GM20000 (cell line): ENCODE measurements around the gene PIMREG.

Experiments used
- DNase-seq: peaks from one replicate; pipeline ENCODE4 v3.0.0; 2012; ENCODE audit warnings: low spot score
- TF ChIP-seq, protein P1 (sequence below): IDR thresholded peaks from 2 replicates; pipeline ENCODE4 v1.5.1; 2012; ENCODE audit warnings: mild to moderate bottlenecking, control low read depth; ENCODE audit errors: extremely low read depth, missing control alignments

The PIMREG gene

DNA sequence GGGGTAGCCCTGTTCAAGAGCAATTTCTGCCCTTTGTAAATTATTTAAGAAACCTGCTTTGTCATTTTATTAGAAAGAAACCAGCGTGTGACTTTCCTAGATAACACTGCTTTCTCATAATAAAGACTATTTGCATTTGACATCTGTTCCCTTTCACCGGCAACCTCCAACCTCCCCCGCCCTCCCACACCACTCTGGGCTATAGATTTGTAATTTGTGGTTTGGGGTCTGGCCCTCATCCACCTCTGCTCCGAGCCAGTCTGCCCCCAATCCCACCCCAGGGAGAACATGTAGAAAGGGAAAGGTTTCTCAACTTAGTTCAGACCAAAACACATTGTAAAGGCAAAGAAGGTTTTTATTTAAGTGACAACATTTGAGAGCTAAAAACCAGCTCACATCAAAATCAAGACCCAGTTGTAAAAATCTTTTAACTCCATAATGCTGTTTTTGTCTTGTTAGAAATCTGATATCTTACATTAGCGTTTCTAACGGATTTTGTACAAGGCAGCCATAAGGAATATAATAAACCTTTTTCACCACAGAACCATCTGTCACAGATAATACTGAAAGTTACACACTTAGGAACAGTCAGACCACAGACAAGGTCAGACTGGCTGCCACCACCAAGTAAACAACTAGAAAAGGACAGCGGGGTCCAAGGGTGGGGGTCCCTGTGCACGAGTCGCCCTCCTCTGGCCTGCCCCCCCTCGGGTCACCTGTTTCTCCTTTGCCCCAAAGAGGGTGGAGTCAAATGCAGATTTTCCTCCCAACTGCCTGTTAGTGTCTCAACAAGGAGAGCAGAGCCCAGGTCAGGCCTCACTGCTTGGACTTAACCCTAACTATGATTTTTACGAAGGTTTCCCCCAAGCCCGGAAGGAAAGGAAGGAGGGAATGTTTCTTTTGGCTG is 6.9 kb downstream of the PIMREG start:
- TF ChIP-seq, protein P1, sequence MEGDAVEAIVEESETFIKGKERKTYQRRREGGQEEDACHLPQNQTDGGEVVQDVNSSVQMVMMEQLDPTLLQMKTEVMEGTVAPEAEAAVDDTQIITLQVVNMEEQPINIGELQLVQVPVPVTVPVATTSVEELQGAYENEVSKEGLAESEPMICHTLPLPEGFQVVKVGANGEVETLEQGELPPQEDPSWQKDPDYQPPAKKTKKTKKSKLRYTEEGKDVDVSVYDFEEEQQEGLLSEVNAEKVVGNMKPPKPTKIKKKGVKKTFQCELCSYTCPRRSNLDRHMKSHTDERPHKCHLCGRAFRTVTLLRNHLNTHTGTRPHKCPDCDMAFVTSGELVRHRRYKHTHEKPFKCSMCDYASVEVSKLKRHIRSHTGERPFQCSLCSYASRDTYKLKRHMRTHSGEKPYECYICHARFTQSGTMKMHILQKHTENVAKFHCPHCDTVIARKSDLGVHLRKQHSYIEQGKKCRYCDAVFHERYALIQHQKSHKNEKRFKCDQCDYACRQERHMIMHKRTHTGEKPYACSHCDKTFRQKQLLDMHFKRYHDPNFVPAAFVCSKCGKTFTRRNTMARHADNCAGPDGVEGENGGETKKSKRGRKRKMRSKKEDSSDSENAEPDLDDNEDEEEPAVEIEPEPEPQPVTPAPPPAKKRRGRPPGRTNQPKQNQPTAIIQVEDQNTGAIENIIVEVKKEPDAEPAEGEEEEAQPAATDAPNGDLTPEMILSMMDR, result no peak

DNA sequence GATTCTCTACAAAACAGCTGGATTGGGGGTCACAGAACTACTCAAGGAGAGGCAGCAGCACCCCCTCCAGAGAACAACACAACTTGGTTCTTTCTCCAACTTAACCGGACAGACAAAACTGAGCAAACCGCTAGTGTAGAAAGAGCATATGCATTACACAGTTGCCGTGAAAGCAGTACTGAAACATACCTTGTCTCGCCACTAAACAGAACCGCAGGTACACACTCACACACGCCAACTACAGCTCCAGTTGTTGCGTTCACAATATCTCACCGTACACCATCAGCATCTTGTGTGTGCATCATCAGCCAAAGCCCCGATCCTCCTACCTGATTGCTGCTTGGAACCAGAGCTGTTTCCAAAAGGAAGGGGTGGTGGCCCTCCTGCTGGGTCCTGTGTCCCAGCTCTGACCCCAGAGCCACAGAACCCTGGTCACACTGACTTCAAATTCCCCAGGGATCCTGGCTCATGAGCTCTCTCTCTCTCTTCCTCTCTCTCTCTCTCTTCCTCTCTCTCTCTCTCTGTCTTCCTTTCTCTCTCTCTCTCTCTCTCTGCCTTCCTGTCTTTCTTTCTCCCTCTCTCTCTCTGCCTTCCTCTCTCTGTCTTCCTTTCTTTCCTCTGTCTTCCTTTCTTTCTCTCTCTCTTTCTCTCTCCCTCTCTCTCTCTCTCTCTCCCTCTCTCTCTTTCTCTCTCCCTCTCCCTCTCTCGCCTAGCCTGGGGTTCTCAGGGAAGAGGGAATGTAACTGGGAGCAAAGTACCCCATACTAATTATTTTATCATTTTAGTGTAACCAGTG is 8.4 kb downstream of the PIMREG start:
- DNase-seq, result no peak
- TF ChIP-seq, protein P1, result no peak

More for the DNA sequence above, 6.9 kb downstream of the PIMREG start:
- DNase-seq, result peak; percentile 42

DNA sequence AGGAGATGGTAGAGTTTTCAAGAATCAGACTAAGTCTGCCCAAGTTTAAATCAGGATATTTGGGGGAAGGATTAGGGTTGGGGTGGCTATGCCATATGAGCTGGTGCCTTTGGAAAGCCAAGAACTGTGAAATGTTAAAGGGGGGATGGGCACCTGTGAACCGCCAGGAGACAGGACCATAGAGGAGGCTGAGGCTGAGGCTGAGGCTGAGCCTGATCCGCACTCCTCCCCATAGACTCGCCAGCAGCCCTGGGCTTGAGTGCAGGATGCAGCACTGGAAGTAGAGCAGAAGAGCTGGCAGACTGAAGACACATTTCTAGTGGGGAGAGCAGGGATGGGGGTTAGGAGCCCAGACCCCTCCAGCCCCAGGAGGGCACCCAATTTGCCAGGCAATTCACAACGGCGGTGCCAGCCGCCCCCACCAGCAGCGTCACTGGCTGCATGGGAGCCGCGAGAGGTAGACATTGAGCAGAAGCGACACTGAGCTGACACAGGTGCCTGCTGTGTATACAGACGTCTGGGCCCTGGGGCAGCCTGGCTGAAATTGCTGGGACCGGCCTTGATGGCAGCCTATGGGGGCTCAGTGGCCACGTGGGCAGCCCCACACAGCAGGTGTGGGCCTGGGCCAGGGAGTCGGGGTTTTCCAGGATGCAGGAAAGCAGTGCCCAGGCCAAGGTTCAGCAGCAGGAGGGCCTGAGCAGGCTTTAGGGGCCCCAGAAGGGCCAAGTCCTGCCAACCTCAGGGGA is 9.2 kb downstream of the PIMREG start:
- TF ChIP-seq, protein P1, result no peak
- no peak for DNase-seq

DNA sequence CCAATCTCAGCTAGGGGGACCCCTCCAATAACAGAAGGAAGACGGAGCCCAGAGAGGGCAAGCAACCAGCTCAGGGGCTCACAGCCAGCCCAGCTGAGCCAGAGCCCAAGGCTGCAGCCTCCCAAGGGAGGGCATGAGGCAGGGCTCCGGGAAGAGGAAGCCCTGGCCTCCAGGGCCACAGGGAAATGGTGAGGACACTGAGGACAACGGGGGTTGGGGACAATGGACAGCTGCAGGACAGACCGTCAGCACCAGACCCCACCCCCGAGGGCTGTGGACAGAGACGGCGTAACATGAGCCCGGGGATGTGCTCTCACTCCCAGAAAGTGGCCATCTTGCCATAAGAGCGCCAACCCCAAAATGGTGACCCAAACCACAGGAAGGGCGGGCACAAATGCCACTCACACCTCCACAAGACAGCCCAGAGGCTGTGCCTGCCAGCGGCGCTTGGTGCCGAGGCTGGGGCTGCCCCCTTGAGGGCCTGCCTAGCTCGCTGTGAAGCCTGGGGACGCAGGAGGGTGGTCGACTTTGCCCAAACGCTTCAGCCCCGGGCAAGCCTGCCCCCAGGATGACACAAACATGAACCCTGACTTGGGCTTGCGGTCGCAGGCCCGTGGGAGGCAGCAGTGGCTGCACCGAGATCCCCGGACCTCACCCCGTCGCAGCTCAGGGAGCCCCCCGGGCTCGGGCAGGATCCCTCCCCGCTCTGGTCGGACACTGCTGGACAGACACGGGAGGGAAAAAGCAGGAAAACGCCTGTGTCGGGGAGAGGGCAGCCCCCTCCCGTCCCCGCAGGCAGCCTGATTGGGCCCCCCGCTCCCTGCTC is 10.5 kb downstream of the PIMREG start:
- TF ChIP-seq, protein P1, result no peak
- no peak for DNase-seq

DNA sequence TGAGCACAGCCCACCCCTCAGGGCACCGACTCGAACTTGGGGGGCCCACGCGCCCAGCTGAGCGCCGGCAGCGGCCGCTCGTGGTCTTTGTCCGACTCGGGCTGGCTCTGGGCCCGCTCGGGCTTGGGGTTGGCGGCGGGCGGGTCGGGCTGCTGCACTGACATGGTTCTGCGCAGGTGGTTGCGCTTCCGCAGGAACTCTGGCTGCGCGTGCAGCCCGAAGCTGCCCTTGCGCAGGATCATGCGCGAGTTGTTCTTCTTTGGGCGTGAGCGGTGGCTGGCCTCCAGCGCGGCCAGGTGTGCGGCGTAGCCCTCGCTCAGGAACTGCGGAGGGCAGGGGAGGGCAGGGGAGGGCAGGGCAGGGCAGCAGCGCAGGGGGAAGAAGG is 11.1 kb downstream of the PIMREG start:
- peak; percentile 63 for DNase-seq
- TF ChIP-seq, protein P1, result no peak

DNA sequence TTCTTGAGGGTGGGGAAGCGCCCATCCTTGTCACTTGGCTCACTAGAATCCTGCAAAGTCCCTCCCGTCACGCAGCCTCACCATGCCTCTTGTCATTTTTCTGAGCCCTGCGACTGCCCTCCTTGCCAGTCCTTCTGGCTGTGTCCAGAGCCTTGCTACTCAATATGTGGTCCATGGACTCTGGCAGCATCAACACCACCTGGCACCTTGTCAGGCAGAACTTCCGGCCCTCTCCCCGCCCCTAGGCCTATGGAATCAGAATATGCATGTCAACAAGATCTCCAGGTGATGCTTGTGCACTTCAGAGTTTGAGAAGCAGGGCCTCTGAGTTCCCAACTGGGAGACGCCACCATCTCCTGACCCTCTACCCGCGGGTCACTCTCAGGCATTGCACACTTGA is 12.1 kb downstream of the PIMREG start:
- TF ChIP-seq, protein P1, result no peak
- no peak for DNase-seq
